SK-N-SH treated with all-trans-retinoic acid at 6 μM for 48 hours (cell line): ENCODE measurements around the gene COL6A1.

ENCODE experiments used
- ATAC-seq: fragments of 200-7000 bp; cut with Tn5 transposase; 3 replicates; pipeline ENCODE4 v1.9.1; 2020; ENCODE audit warnings: mild to moderate bottlenecking, moderate library complexity
- CSDC2 ChIP-seq: fragments of 250-450 bp; sonication (Bioruptor Pico); IDR thresholded peaks from 2 replicates; pipeline ENCODE4 v1.5.0; 2020; ENCODE audit warnings: mild to moderate bottlenecking, moderate library complexity
- ESRRG ChIP-seq: fragments of 250-450 bp; sonication (Bioruptor Pico); IDR thresholded peaks from 2 replicates; pipeline ENCODE4 v1.6.1; 2021; ENCODE audit warnings: mild to moderate bottlenecking
- OSR1 ChIP-seq: fragments of 250-450 bp; sonication (Bioruptor Pico); IDR thresholded peaks from 2 replicates; pipeline ENCODE4 v1.8.0; 2022; ENCODE audit warnings: moderate library complexity, mild to moderate bottlenecking, inconsistent platforms
- PATZ1 ChIP-seq: fragments of 250-450 bp; sonication (Bioruptor Pico); IDR thresholded peaks from 2 replicates; pipeline ENCODE4 v1.8.0; 2020; ENCODE audit warnings: mild to moderate bottlenecking, moderate library complexity, borderline replicate concordance
- PPARA ChIP-seq: fragments of 250-450 bp; sonication (Bioruptor Pico); IDR thresholded peaks from 2 replicates; pipeline ENCODE4 v1.5.0; 2020; ENCODE audit warnings: mild to moderate bottlenecking, borderline replicate concordance
- RARB ChIP-seq: fragments of 250-450 bp; sonication (Bioruptor Pico); IDR thresholded peaks from 2 replicates; pipeline ENCODE4 v1.8.0; 2021; ENCODE audit warnings: mild to moderate bottlenecking, moderate library complexity
- SNAI2 ChIP-seq: fragments of 250-450 bp; sonication (Bioruptor Pico); IDR thresholded peaks from 2 replicates; pipeline ENCODE4 v1.5.0; 2020; ENCODE audit warnings: mild to moderate bottlenecking, moderate library complexity
- TCF4 ChIP-seq: fragments of 250-450 bp; sonication (Bioruptor Pico); IDR thresholded peaks from 2 replicates; pipeline ENCODE4 v1.8.0; 2021; ENCODE audit warnings: mild to moderate bottlenecking, moderate library complexity, borderline replicate concordance
- TOX ChIP-seq: fragments of 250-450 bp; sonication (Bioruptor Pico); IDR thresholded peaks from 2 replicates; pipeline ENCODE4 v1.8.0; 2021; ENCODE audit warnings: mild to moderate bottlenecking, moderate library complexity, borderline replicate concordance
- TSHZ2 ChIP-seq: fragments of 250-450 bp; sonication (Bioruptor Pico); IDR thresholded peaks from 2 replicates; pipeline ENCODE4 v1.5.0; 2020; ENCODE audit warnings: mild to moderate bottlenecking, moderate library complexity
- ZFP30 ChIP-seq: fragments of 450-650 bp; formaldehyde crosslinking; IDR thresholded peaks from 2 replicates; pipeline ENCODE4 v1.5.0; 2022; ENCODE audit warnings: mild to moderate bottlenecking, moderate library complexity
- ZNF565 ChIP-seq: fragments of 450-650 bp; formaldehyde crosslinking; conservative IDR thresholded peaks from 2 replicates; pipeline ENCODE4 v1.5.0; 2020; ENCODE audit warnings: low read depth, mild to moderate bottlenecking, moderate library complexity
- ZNF70 ChIP-seq: fragments of 450-650 bp; formaldehyde crosslinking; IDR thresholded peaks from 2 replicates; pipeline ENCODE4 v1.5.0; 2020; ENCODE audit warnings: mild to moderate bottlenecking, moderate library complexity
- TF ChIP-seq, protein P1 (sequence below): fragments of 250-450 bp; sonication (Bioruptor Pico); IDR thresholded peaks from 2 replicates; pipeline ENCODE4 v1.5.1; 2020; ENCODE audit warnings: low read depth, mild to moderate bottlenecking, moderate library complexity
- TF ChIP-seq, protein P2 (sequence below): fragments of 250-450 bp; sonication (Bioruptor Pico); IDR thresholded peaks from 2 replicates; pipeline ENCODE4 v1.5.1; 2021; ENCODE audit warnings: mild to moderate bottlenecking, moderate library complexity

COL6A1 gene

DNA sequence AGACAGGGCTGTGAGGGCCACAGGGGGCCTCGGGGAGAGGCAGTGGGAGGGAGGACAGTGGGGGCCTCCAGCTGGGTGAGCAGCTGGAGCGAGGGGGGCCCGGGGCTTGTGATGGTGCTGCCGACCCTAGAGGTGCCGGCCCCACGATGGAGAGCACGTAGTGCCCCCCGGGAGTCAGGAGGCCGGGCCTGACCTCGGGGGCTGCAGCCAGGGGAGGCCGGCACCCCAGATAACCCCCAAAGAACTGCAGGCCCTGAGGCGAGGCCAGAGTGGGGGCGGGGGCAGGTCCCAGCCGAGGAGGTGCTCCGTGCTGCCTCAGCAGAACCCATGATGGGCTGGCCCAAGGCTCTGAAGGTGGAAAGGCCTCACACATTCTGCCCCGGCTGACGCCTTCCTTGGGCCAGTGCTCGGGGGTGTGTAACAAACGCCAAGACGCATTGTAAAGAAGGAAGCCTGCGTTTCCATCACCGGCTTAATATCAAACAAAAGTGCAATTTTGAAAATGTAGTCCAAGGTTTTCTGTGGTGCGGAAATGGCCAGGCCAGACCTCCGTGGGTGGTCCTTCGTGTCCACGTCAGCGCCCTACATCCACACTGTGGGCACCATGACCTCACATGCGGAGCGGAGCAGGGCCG, 55.2 kb downstream of the COL6A1 start:
- ATAC-seq: no peak
- TF ChIP-seq ZNF565 (CRISPR knock-in tag) (no peak), TSHZ2 (CRISPR knock-in tag) (no peak), TOX (CRISPR knock-in tag) (no peak)

- no peak for ATAC-seq
- TF ChIP-seq RARB (CRISPR knock-in tag) (no peak), SNAI2 (CRISPR knock-in tag) (no peak), TCF4 (CRISPR knock-in tag) (no peak), ZFP30 (CRISPR knock-in tag) (no peak), OSR1 (CRISPR knock-in tag) (no peak)
Observed at GRCh38 chr21:46037331-46038325, 56.1 kb downstream of the COL6A1 start.

GRCh38 chr21:46038341-46038829, 56.8 kb downstream of the COL6A1 start:
- ATAC-seq: no peak; the same call in 2 of the 3 replicates
- TF ChIP-seq ZNF565 (CRISPR knock-in tag) (no peak), ZNF70 (no peak), PPARA (CRISPR knock-in tag) (no peak), ESRRG (CRISPR knock-in tag) (no peak), PATZ1 (CRISPR knock-in tag) (no peak), OSR1 (CRISPR knock-in tag) (no peak), ZFP30 (CRISPR knock-in tag) (no peak)
- TF ChIP-seq, protein P1, sequence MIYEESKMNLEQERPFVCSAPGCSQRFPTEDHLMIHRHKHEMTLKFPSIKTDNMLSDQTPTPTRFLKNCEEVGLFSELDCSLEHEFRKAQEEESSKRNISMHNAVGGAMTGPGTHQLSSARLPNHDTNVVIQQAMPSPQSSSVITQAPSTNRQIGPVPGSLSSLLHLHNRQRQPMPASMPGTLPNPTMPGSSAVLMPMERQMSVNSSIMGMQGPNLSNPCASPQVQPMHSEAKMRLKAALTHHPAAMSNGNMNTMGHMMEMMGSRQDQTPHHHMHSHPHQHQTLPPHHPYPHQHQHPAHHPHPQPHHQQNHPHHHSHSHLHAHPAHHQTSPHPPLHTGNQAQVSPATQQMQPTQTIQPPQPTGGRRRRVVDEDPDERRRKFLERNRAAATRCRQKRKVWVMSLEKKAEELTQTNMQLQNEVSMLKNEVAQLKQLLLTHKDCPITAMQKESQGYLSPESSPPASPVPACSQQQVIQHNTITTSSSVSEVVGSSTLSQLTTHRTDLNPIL (CRISPR knock-in tag): no peak
- TF ChIP-seq, protein P2, sequence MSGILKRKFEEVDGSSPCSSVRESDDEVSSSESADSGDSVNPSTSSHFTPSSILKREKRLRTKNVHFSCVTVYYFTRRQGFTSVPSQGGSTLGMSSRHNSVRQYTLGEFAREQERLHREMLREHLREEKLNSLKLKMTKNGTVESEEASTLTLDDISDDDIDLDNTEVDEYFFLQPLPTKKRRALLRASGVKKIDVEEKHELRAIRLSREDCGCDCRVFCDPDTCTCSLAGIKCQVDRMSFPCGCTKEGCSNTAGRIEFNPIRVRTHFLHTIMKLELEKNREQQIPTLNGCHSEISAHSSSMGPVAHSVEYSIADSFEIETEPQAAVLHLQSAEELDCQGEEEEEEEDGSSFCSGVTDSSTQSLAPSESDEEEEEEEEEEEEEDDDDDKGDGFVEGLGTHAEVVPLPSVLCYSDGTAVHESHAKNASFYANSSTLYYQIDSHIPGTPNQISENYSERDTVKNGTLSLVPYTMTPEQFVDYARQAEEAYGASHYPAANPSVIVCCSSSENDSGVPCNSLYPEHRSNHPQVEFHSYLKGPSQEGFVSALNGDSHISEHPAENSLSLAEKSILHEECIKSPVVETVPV (CRISPR knock-in tag): no peak
- TF ChIP-seq, all 23 proteins: peak for 0

- ATAC-seq: peak; percentile 90
- TF ChIP-seq ESRRG (CRISPR knock-in tag): no peak
- TF ChIP-seq CSDC2: no peak
- TF ChIP-seq, protein P2 (CRISPR knock-in tag): no peak
Observed at GRCh38 chr21:46038871-46039397, 57.4 kb downstream of the COL6A1 start.
